B cell (primary cell): Measurements from ENCODE around the gene VIL1. TPM values are rescaled to one million over a fixed set of nuclear protein-coding genes. Genes with fewer than 3 reads are reported as not detected.

Experiments
- ATAC-seq: fragments of 200-7000 bp; cut with Tn5 transposase; one replicate; pipeline ENCODE4 v1.10.0; 2021; ENCODE audit warnings: low read depth, mild to moderate bottlenecking, moderate number of reproducible peaks, moderate library complexity
- CTCF ChIA-PET: fragments of 350-600 bp; sonication (Branson Sonifier 250); formaldehyde crosslinking; loops from one replicate; lab custom pipeline; 2021; ENCODE audit warnings: antibody characterized with exemption, inconsistent platforms; lab: Charles Lee
- POLR2A ChIA-PET: fragments of 350-600 bp; sonication (Branson Sonifier 250); formaldehyde crosslinking; loops from one replicate; lab custom pipeline; 2021; ENCODE audit warnings: antibody characterized with exemption; lab: Charles Lee
- DNase-seq: peaks from one replicate; pipeline ENCODE4 v3.0.0; 2013
- H2AFZ ChIP-seq: 2 replicates; pipeline ENCODE4 v1.6.1; 2012; ENCODE audit warnings: mild to moderate bottlenecking, low read depth, low read length; ENCODE audit not compliant: insufficient read depth, poor library complexity, severe bottlenecking
- H3K27ac ChIP-seq, 2 donors: 1 replicate in 1 of 2; 2 replicates in 1 of 2; pipeline ENCODE4 v1.5.1; 2012 to 2013; ENCODE audit warnings: low read length in 2 of 2, mild to moderate bottlenecking in 2 of 2, moderate library complexity in 1 of 2
- H3K27me3 ChIP-seq, 4 experiments: fragments of 200-600 bp in 1 of 4; sonication (generic) in 1 of 4; replicated peaks in 1 of 4; 1 replicate in 2 of 4; 2 replicates in 2 of 4; pipeline versions ENCODE4 v1.6.1 to v1.7.0; 2013 to 2016; ENCODE audit warnings: low read length in 3 of 4, mild to moderate bottlenecking in 2 of 4, mixed read lengths in 1 of 4, moderate library complexity in 1 of 4; ENCODE audit not compliant: insufficient read depth in 4 of 4, control insufficient read depth in 3 of 4; ENCODE audit errors: control extremely low read depth in 1 of 4
- H3K36me3 ChIP-seq, 2 experiments: replicated peaks in 1 of 2; 1 replicate in 1 of 2; 2 replicates in 1 of 2; pipeline versions ENCODE4 v1.6.1 to v1.7.1; 2013; ENCODE audit warnings: low read length in 1 of 2; ENCODE audit not compliant: insufficient read depth in 2 of 2, control insufficient read depth in 1 of 2; ENCODE audit errors: control extremely low read depth in 1 of 2, extremely low read depth in 1 of 2
- H3K4me1 ChIP-seq, 2 donors: fragments of 200-600 bp in 1 of 2; sonication (generic) in 1 of 2; 1 replicate in 1 of 2; 2 replicates in 1 of 2; pipeline versions ENCODE4 v1.5.1 to v1.6.1; 2013 to 2017; ENCODE audit warnings: low read length in 2 of 2; ENCODE audit not compliant: control insufficient read depth in 2 of 2, insufficient read depth in 2 of 2
- H3K4me2 ChIP-seq: replicated peaks from 2 replicates; pipeline ENCODE3; 2012; ENCODE audit warnings: mild to moderate bottlenecking, low read depth, low read length; ENCODE audit not compliant: poor library complexity, severe bottlenecking
- H3K4me3 ChIP-seq, 5 experiments: fragments of 200-600 bp in 1 of 5; sonication (generic) in 1 of 5; 1 replicate in 3 of 5; 2 replicates in 2 of 5; pipeline versions ENCODE4 v1.5.1 to v1.7.0; 2011 to 2016; ENCODE audit warnings: low read length in 4 of 5, mild to moderate bottlenecking in 4 of 5, low read depth in 2 of 5, control low read depth in 1 of 5, moderate library complexity in 1 of 5; ENCODE audit not compliant: insufficient read depth in 1 of 5; ENCODE audit errors: control extremely low read depth in 1 of 5, extremely low read depth in 1 of 5
- H3K79me2 ChIP-seq: fragments of 200-600 bp; sonication (generic); one replicate; pipeline ENCODE4 v1.6.0; 2016; ENCODE audit warnings: low read length; ENCODE audit not compliant: control insufficient read depth, insufficient read depth
- H3K9ac ChIP-seq: fragments of 200-600 bp; sonication (generic); 2 replicates; pipeline ENCODE4 v1.6.1; 2017; ENCODE audit warnings: mild to moderate bottlenecking, low read length, moderate library complexity
- H3K9me3 ChIP-seq, 3 donors: one replicate each; pipeline versions ENCODE4 v1.6.1 to v1.7.1; 2013; ENCODE audit warnings: low read length in 2 of 3; ENCODE audit not compliant: control insufficient read depth in 2 of 3, insufficient read depth in 1 of 3; ENCODE audit errors: control extremely low read depth in 1 of 3
- H4K20me1 ChIP-seq: 2 replicates; pipeline ENCODE4 v1.6.0; 2012; ENCODE audit warnings: mild to moderate bottlenecking, low read length; ENCODE audit not compliant: insufficient read depth, control insufficient read depth, poor library complexity, severe bottlenecking
- H3K27ac Mint-ChIP-seq: one replicate; pipeline ENCODE4 v1.8.0; 2021; ENCODE audit warnings: mixed read lengths
- H3K27me3 Mint-ChIP-seq: one replicate; pipeline ENCODE4 v1.8.0; 2021; ENCODE audit warnings: mixed read lengths
- H3K4me1 Mint-ChIP-seq: one replicate; pipeline ENCODE4 v1.8.0; 2021; ENCODE audit warnings: mixed read lengths
- H3K4me3 Mint-ChIP-seq: one replicate; pipeline ENCODE4 v1.8.0; 2021; ENCODE audit warnings: mixed read lengths
- H3K9me3 Mint-ChIP-seq: one replicate; pipeline ENCODE4 v1.8.0; 2022; ENCODE audit warnings: mixed read lengths; ENCODE audit not compliant: insufficient read depth
- EZH2 ChIP-seq: IDR thresholded peaks from 2 replicates; pipeline ENCODE4 v1.6.1; 2012; ENCODE audit warnings: borderline replicate concordance, low read depth, mild to moderate bottlenecking, moderate library complexity, low read length; ENCODE audit not compliant: insufficient read depth, poor library complexity, severe bottlenecking
- WGBS: methylation state at CpG from one replicate; pipeline ENCODE4 v1.1.5; 2013; ENCODE audit warnings: missing lambda C conversion rate; ENCODE audit not compliant: insufficient coverage; 5-methylcytosine and 5-hydroxymethylcytosine counted together
- intact Hi-C: fragments of 100-400 bp; cut with micrococcal nuclease; formaldehyde crosslinking; loops from one replicate; pipeline ENCODE4 v1.10.0; 2022
- polyA plus RNA-seq: library from polyadenylated mRNA; depleted of rRNA; stranded (reverse); fragments of >200 nt; gene quantifications from 2 replicates; pipeline ENCODE4 v1.2.3, GENCODE V29; 2012
- total RNA-seq, 2 donors: library from RNA; stranded (reverse); fragments of 120-200 nt in 1 of 2; gene quantifications; 1 replicate in 1 of 2; 2 replicates in 1 of 2; pipeline versions ENCODE4 v1.2.3 to v1.2.4, GENCODE V29; 2013 to 2022
- TF ChIP-seq, protein P1 (sequence below): fragments of 200-600 bp; IDR thresholded peaks from one replicate; pipeline ENCODE4 v1.8.0; 2022; ENCODE audit warnings: antibody characterized with exemption, mild to moderate bottlenecking

The VIL1 gene
- total and polyA plus RNA-seq, 2 donors (not counting 1 experiment from before 2014, with no cell fraction given): not detected

DNA sequence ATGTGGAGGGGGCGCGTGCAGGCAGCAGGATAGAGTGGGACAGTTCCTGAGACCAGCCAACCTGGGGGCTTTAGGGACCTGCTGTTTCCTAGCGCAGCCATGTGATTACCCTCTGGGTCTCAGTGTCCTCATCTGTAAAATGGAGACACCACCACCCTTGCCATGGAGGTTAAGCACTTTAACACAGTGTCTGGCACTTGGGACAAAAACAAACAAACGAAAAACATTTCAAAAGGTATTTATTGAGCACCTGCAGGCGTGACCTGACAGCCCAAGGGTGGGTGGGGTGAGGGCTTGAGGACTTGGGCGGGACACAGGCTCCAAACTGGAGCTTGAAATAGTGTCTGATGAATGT, 23.9 kb upstream of the VIL1 start:
- peak overlapping the region; percentile 90 for H3K4me2 ChIP-seq
- TF ChIP-seq EZH2: no peak
- TF ChIP-seq, protein P1, sequence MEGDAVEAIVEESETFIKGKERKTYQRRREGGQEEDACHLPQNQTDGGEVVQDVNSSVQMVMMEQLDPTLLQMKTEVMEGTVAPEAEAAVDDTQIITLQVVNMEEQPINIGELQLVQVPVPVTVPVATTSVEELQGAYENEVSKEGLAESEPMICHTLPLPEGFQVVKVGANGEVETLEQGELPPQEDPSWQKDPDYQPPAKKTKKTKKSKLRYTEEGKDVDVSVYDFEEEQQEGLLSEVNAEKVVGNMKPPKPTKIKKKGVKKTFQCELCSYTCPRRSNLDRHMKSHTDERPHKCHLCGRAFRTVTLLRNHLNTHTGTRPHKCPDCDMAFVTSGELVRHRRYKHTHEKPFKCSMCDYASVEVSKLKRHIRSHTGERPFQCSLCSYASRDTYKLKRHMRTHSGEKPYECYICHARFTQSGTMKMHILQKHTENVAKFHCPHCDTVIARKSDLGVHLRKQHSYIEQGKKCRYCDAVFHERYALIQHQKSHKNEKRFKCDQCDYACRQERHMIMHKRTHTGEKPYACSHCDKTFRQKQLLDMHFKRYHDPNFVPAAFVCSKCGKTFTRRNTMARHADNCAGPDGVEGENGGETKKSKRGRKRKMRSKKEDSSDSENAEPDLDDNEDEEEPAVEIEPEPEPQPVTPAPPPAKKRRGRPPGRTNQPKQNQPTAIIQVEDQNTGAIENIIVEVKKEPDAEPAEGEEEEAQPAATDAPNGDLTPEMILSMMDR: no peak
- H3K27ac ChIP-seq: no peak overlapping the region
- no peak overlapping the region for H2AFZ ChIP-seq
- intact Hi-C loops: loop anchor here (2.0 to 5.0 kb wide), 4 partner anchors 38 to 992 kb away; partner anchors contain the start of genes CATIP, DNPEP and WNT10A
- peaks cover 2% of the 10 kb centered on the region for H3K79me2 ChIP-seq
- H3K4me1 ChIP-seq: peaks cover 34 to 58% of the 10 kb centered on the region in 2 donors
- WGBS: 93% methylated on average over 3 of the region's 6 CpGs
- H4K20me1 ChIP-seq: no peaks in the 10 kb centered on the region
- Mint-ChIP-seq H3K9me3 (no peaks in the 10 kb centered on the region), H3K27ac (peak overlapping the region; percentile 77), H3K4me1 (peaks cover 49% of the 10 kb centered on the region), H3K27me3 (no peaks in the 10 kb centered on the region), H3K4me3 (peak overlapping the region; percentile 45)
- ChIA-PET POLR2A (interaction anchor here (0.6 to 2.8 kb wide), 6 partner anchors 9 to 122 kb away, joined by 3 to 16 read pairs (median 4); no protein-coding TSS in a partner anchor), CTCF (interaction anchor here (1.2 to 6.8 kb wide), 7 partner anchors 25 to 264 kb away, joined by 3 to 77 read pairs (median 17); partner anchors contain the start of genes AAMP, BCS1L, CATIP and PNKD)
- H3K9ac ChIP-seq: no peak overlapping the region
- H3K4me3 ChIP-seq: no peak overlapping the region
- no peaks in the 10 kb centered on the region for H3K36me3 ChIP-seq
- no peaks in the 10 kb centered on the region for H3K27me3 ChIP-seq
- ATAC-seq: no peak
- H3K9me3 ChIP-seq: peaks cover 0 to 19% (median 0%) of the 10 kb centered on the region in 3 donors
- DNase-seq: no peak

DNA sequence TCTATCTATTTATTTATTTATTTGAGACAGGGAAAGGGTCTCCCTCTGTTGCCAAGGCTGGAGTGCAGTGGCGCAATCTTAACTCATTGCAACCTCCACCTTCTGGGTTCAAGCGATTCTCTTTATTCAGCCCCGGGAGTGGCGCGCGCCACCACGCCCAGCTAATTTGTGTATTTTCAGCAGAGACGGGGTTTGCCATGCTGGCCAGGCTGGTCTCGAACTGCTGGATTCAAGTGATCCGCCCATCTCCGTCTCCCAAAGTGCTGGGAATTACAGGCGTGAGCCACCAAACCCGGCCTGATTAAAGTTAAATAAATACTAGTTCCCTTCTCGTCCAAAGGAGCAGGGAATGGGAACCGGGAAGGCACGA, 23.5 kb upstream of the VIL1 start:
- H4K20me1 ChIP-seq: no peaks in the 10 kb centered on the region
- Mint-ChIP-seq H3K27me3 (no peaks in the 10 kb centered on the region), H3K4me1 (peaks cover 51% of the 10 kb centered on the region), H3K4me3 (peak overlapping the region; percentile 96), H3K9me3 (no peaks in the 10 kb centered on the region), H3K27ac (peak overlapping the region; percentile 99)
- ChIA-PET POLR2A (interaction anchor here (0.6 to 2.8 kb wide), 8 partner anchors 9 to 123 kb away, joined by 3 to 16 read pairs (median 4); no protein-coding TSS in a partner anchor), CTCF (interaction anchor here (0.8 to 6.8 kb wide), 14 partner anchors 9 to 263 kb away, joined by 3 to 77 read pairs (median 8); partner anchors contain the start of genes AAMP, CATIP, CXCR1 and PNKD)
- 74% methylated on average over 16 of the region's 16 CpGs for WGBS
- TF ChIP-seq, protein P1: no peak
- no peak for TF ChIP-seq EZH2
- peaks cover 34 to 58% of the 10 kb centered on the region in 2 donors for H3K4me1 ChIP-seq
- DNase-seq: no peak
- H2AFZ ChIP-seq: peak overlapping the region; percentile 95
- H3K27me3 ChIP-seq: no peaks in the 10 kb centered on the region
- peak overlapping the region; percentile 30 to 94 (median 89) for H3K4me3 ChIP-seq
- ATAC-seq: no peak
- peak overlapping the region; percentile 90 for H3K4me2 ChIP-seq
- no peaks in the 10 kb centered on the region for H3K36me3 ChIP-seq
- H3K27ac ChIP-seq: peak overlapping the region; percentile 88 to 89
- H3K9ac ChIP-seq: peak overlapping the region; percentile 78
- peaks cover 0 to 19% (median 0%) of the 10 kb centered on the region in 3 donors for H3K9me3 ChIP-seq
- intact Hi-C loops: loop anchor here (2.0 to 5.0 kb wide), 4 partner anchors 38 to 992 kb away; partner anchors contain the start of genes CATIP, DNPEP and WNT10A
- H3K79me2 ChIP-seq: peaks cover 5% of the 10 kb centered on the region
